HL-60/S4 (cell line): ENCODE results near the gene CHRDL2.

Experiments used
- in situ Hi-C: fragments of 300-500 bp; cut with MboI; formaldehyde crosslinking; loops from 2 replicates; pipeline ENCODE4 v1.14.3; 2022; ENCODE audit warnings: low sequenced_read_pairs

The CHRDL2 gene

GRCh38 chr11:74689666-74690065, 41.6 kb downstream of the CHRDL2 start:
- in situ Hi-C loops = no loop called here

- in situ Hi-C loops = no loop called here
These were observed 43.8 kb downstream of the CHRDL2 start for GRCh38 chr11:74687237-74688023.

- in situ Hi-C loops = no loop called here
These were observed 44.4 kb downstream of the CHRDL2 start for GRCh38 chr11:74686792-74687191.

DNA sequence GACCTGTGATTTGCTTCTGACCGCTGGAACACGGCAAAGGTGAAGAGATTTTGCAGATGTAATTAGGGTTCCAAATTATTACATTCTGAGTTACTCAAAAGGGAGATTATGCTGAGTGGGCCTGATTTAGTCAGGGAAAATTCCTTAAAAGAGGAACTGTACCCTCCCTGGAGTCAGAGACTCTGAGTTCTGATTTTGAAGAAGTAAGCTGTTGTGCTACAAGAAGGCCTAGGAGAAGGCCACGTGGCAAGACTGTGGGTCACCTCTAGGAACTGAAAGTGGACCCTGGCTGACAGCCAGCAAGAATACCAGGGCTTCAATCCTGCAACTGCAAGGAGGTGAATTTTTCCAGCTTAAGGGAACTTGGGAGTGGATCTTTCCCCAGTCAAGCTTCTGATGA, 45.3 kb downstream of the CHRDL2 start:
- in situ Hi-C loops = no loop called here

GRCh38 chr11:74685338-74685737, 45.9 kb downstream of the CHRDL2 start:
- in situ Hi-C loops = no loop called here

DNA sequence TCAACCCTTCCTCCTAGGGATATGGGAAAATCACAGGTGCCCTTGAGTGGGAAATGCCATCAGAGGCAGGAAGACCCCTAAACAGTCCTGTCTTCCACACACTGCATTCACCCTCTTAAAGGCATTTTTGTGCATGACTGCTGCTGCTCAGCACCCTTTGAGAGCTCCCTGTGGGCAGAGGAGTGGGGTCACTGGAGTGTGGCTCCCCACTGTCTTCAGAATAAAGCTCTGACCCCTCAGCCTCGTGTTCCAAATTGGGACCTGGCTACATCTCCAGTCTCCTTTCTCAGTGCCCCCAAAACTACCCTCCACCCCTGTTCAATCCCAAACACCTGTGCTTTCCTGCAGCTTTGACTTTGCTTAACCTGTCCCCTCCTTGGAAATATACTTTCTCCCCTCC, 46.6 kb downstream of the CHRDL2 start:
- in situ Hi-C loops = no loop called here

- in situ Hi-C loops = no loop called here
These were observed 47.2 kb downstream of the CHRDL2 start for GRCh38 chr11:74683941-74684481.

DNA sequence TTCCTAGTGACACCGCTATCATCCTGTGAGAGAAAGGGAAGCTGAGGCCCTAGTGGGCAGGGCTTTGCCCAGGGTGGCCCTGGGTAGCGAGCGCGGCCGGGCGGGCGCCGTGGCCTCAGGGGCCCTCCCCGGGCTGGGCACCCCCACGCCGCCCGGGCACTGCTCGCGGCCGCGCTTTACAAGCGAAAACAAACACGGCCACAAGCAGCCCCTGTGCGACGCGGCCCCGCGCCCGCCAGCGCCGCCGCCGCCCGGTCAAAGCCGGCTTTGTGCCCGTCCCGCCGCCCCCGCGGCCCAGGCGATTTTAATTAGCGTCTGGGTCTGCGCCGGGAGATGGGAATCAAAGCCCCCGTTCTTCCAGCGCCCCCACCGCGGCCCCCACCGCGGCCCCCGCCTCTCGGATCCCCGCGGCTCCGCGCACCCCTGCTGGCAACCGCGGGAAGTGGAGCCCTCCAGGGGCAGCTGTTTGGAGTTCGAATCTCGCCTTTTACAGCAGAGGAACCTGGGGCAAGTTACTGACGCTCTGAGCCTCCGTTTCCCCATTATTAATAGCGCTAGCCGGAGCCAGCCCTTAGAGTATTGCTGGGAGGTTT, 47.9 kb downstream of the CHRDL2 start:
- in situ Hi-C loops = no loop called here

GRCh38 chr11:74682731-74683278, 48.4 kb downstream of the CHRDL2 start:
- in situ Hi-C loops = no loop called here

DNA sequence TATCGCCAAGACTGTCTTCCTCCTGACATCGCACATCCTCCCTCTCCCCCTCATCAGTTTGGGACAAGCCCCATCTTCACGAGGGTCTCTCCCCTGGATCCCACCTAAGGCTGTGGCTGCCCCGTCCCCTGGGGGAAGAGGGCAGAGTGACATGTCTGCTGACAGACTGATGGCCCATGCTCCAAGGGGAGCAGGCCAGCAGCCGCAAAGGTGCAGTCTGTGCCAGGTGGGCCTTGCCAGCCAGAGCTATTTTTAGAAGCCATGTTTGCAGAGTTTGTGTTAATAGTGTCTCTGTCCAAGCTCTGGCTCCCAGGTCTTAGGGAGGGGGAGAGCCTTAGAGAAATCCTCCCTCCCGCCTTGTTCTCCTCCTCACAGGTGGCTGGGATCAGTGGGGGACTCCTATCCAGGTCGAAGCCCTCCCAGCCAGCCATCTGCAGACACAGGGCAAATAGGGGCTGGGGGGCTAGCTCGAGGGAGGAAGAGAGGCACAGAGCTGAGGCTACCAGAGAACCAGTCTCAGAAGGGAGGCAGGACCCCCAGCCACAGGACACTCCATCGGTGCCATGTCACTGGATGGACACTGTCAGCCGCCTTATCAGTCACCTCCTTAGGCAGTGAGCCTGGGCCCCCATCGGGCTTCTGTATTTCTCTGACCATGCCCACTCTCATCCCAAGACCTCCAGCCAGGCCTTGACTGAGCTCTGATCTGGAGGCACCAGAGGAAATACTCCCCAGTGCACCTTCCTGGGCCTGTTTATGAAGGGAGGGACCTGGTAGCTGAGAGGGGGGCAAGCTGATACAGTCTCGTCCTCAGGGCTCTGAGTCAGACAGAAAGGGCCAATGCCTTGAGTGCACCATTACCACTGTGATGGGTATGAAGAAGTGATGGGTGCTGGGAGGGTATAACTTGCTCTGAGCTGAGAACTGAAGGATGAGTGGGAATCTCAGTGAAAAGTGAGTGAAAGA, 49.3 kb downstream of the CHRDL2 start:
- in situ Hi-C loops = no loop called here

GRCh38 chr11:74680703-74681531, 50.3 kb downstream of the CHRDL2 start:
- in situ Hi-C loops = no loop called here

DNA sequence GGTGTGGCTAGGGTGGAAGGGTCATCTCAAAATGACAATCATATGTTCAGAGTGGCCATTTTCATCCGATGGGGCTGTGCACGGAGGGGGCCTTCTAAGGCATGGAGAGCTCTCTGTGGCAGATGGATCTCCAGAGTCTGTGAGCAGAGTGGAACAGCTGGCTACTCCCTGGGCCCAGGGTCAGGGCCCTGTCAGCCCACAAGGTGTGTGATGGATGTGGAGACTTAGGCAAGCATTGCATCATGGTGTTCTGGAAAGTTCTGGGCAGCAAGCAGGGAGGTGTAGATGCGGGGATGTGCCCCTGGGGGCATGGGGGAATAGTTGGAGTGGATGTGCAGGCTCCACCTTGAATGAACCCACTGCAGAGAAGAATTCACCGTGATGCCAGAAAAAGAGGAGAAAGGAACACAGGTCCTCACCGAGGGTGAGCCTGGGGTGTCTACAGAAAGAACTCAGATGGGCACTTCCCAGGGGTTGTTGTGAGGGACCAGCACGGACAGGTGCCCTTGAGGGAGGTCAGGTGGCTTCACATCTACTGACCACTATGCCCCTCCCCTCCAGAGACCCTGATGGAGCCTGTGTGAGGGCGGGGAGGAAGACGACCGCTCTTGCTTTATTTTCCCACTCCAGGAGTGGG, 51.1 kb downstream of the CHRDL2 start:
- in situ Hi-C loops = no loop called here

DNA sequence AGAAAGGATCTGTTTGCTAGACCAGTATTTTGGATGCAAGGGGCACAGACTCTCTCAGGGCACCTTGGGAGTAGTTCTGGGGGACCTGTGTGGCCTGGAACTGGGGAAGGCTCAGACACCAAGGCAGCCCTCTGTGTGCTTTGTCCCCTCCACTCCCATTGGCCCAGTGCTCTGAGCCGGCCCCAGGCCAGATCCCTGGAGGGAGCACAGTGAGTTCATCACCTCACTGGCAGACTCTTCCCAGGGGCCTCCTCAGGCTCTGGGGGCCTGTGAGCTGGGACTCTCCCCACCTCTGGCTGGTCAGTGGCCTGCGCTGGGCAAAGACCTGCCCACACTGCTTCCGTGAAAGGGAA, 51.7 kb downstream of the CHRDL2 start:
- in situ Hi-C loops = no loop called here

GRCh38 chr11:74678591-74679512, 52.4 kb downstream of the CHRDL2 start:
- in situ Hi-C loops = no loop called here

DNA sequence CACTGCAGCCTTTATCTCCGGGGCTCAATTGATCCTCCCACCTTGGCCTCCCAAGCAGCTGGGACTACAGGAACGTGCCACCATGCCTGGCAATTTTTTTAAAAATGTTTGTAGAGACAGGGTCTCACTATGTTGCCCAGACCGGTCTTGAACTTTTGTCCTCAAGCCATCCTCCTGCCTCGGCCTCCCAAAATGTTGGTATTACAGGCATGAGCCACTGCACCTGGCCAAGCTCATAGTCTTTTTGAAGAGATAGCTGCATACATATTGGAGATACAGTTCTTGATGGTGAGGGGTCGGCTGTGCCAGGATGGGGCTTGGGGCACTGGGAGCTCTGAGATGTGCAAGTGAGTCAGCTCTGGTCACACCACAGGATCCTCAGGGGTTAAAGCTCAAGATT, 53.2 kb downstream of the CHRDL2 start:
- in situ Hi-C loops = no loop called here

GRCh38 chr11:74677131-74677530, 54.1 kb downstream of the CHRDL2 start:
- in situ Hi-C loops = no loop called here

DNA sequence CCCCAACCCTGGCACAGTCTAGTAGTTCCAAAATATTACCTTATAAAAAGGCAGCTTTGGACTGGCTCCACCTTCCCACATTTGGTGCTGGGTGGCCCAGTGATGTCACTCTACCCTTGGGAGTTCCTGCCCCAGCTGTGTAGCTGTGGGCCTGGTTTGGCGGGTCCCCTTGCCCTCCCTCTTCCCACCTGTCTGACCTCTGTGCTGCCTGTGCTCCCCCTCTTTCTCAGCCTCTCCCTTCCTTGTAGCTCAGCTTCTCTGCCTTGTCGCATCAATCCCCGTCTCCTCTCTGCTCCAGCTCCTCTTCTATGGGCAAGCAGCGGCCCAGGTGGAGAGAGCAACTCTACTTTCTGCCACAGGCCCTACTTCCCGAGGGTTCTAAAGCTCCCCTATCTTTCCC, 54.6 kb downstream of the CHRDL2 start:
- in situ Hi-C loops = no loop called here

DNA sequence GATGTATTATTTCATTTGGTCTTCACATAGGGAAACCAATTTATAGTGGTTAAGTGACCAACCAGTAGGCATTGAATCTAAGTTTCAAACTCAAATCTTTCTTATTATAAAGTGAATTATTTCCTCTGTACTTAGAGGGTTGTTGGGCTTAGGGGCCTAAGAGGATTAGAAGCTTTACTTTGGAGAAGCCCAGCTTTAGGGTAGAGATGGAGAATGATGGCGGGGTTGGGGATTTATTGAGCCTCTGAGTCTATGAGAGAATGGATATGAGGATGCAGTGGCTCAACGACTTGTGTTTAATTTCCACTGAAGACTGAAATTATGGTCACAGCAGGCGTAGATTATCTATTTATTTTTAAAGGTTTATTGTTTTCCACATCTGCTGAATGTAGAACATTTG, 55.5 kb downstream of the CHRDL2 start:
- in situ Hi-C loops = no loop called here
